GM12878 (cell line): ENCODE data around the gene SCCPDH.

Source experiments
- CBX5 ChIP-seq: sonication (generic); IDR thresholded peaks from 2 replicates; pipeline ENCODE4 v1.6.1; 2016; ENCODE audit warnings: low read depth, moderate library complexity, mild to moderate bottlenecking, inconsistent platforms
- CEBPB ChIP-seq, 2 experiments: fragments of 150-350 bp in 1 of 2; IDR thresholded peaks; 2 replicates each; pipeline ENCODE4 v1.6.1; 2012 to 2014; ENCODE audit warnings: low read depth in 2 of 2, low read length in 2 of 2, borderline replicate concordance in 1 of 2, inconsistent platforms in 1 of 2
- CHD4 ChIP-seq: fragments of 200-600 bp; sonication (generic); IDR thresholded peaks from 2 replicates; pipeline ENCODE4 v1.6.1; 2016; ENCODE audit warnings: mild to moderate bottlenecking
- DPF2 ChIP-seq: fragments of 450-650 bp; IDR thresholded peaks from 2 replicates; pipeline ENCODE4 v1.6.1; 2017; ENCODE audit warnings: mild to moderate bottlenecking
- ESRRA ChIP-seq: IDR thresholded peaks from 2 replicates; pipeline ENCODE4 v1.6.1; 2012; ENCODE audit warnings: mild to moderate bottlenecking, low read length, improper control_type of control experiment
- ETV6 ChIP-seq, 2 experiments: fragments of 450-650 bp in 1 of 2; IDR thresholded peaks in 1 of 2; conservative IDR thresholded peaks in 1 of 2; 2 replicates each; pipeline ENCODE4 v1.6.1; 2014; ENCODE audit warnings: antibody characterized with exemption in 1 of 2, borderline replicate concordance in 1 of 2, low read depth in 1 of 2, mild to moderate bottlenecking in 1 of 2, moderate library complexity in 1 of 2
- EZH2 ChIP-seq: IDR thresholded peaks from 2 replicates; pipeline ENCODE4 v1.6.1; 2012; ENCODE audit warnings: low read depth, mild to moderate bottlenecking, control low read depth, inconsistent platforms, low read length, borderline replicate concordance; ENCODE audit not compliant: control insufficient read depth
- POLR2AphosphoS5 ChIP-seq: IDR thresholded peaks from 2 replicates; pipeline ENCODE4 v1.6.1; 2011; ENCODE audit warnings: mild to moderate bottlenecking, low read length, inconsistent platforms
- SMAD1 ChIP-seq: fragments of 450-650 bp; IDR thresholded peaks from 2 replicates; pipeline ENCODE4 v1.6.1; 2018; ENCODE audit warnings: mild to moderate bottlenecking, low read depth; ENCODE audit not compliant: partially characterized antibody
- TCF7 ChIP-seq: IDR thresholded peaks from 2 replicates; pipeline ENCODE4 v1.6.1; 2014; ENCODE audit warnings: antibody characterized with exemption, borderline replicate concordance
- ZNF207 ChIP-seq: fragments of 450-650 bp; IDR thresholded peaks from 2 replicates; pipeline ENCODE4 v1.6.1; 2014; ENCODE audit warnings: antibody characterized with exemption, mild to moderate bottlenecking, borderline replicate concordance
- TF ChIP-seq, protein P1 (sequence below), 3 experiments: IDR thresholded peaks in 2 of 3; conservative IDR thresholded peaks in 1 of 3; 2 replicates each; pipeline ENCODE4 v1.5.1; 2011; ENCODE audit warnings: low read depth in 3 of 3, low read length in 3 of 3, mild to moderate bottlenecking in 3 of 3, control low read depth in 2 of 3, moderate library complexity in 2 of 3, inconsistent platforms in 1 of 3, mixed read lengths in 1 of 3; ENCODE audit not compliant: control insufficient read depth in 2 of 3, insufficient read depth in 1 of 3; ENCODE audit errors: extremely low read depth in 1 of 3
- TF ChIP-seq, protein P2 (sequence below): IDR thresholded peaks from 2 replicates; pipeline ENCODE4 v1.6.1; 2011; ENCODE audit warnings: mild to moderate bottlenecking, low read depth, low read length, moderate library complexity; ENCODE audit not compliant: insufficient replicate concordance

DNA sequence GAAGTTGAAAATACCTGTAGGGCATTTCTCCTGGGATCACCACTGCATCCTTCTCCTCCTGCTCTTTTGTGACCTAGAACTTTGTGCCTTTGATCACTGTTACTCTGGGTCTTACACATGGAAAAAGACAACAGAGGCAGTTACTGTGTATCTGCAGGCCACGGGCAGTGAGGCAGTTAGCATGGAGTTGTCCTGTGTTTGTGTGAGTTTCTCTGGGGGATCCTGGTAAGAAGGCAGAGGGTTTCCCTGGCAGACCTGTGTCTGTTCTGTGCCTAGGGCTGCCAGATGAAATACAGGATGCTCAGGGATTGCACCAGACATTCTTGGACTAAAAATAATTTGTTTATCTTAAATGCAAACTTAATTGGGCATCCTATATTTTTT, 44.4 kb upstream of the SCCPDH start:
- TF ChIP-seq ESRRA = no peak
- TF ChIP-seq, protein P1, sequence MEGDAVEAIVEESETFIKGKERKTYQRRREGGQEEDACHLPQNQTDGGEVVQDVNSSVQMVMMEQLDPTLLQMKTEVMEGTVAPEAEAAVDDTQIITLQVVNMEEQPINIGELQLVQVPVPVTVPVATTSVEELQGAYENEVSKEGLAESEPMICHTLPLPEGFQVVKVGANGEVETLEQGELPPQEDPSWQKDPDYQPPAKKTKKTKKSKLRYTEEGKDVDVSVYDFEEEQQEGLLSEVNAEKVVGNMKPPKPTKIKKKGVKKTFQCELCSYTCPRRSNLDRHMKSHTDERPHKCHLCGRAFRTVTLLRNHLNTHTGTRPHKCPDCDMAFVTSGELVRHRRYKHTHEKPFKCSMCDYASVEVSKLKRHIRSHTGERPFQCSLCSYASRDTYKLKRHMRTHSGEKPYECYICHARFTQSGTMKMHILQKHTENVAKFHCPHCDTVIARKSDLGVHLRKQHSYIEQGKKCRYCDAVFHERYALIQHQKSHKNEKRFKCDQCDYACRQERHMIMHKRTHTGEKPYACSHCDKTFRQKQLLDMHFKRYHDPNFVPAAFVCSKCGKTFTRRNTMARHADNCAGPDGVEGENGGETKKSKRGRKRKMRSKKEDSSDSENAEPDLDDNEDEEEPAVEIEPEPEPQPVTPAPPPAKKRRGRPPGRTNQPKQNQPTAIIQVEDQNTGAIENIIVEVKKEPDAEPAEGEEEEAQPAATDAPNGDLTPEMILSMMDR (IDR thresholded peaks at IDR 0.05 in 2 of 3, conservative IDR thresholded peaks at IDR 0.05 in 1 of 3; ENCODE audit: control insufficient read depth in 2 of 3, extremely low read depth in 1 of 3, insufficient read depth in 1 of 3, low read depth in 3 of 3, low read length in 3 of 3) = no peak
- no peak for TF ChIP-seq DPF2
- no peak for TF ChIP-seq ZNF207
- no peak for TF ChIP-seq CBX5
- no peak for TF ChIP-seq TCF7
- TF ChIP-seq CEBPB (IDR thresholded peaks at IDR 0.05; ENCODE audit: borderline replicate concordance in 1 of 2, low read depth in 2 of 2, low read length in 2 of 2) = no peak
- no peak for TF ChIP-seq ETV6 (conservative IDR thresholded peaks at IDR 0.05 in 1 of 2, IDR thresholded peaks at IDR 0.05 in 1 of 2; ENCODE audit: borderline replicate concordance in 1 of 2, low read depth in 1 of 2)
- TF ChIP-seq EZH2 = no peak
- TF ChIP-seq POLR2AphosphoS5 = no peak
- TF ChIP-seq SMAD1 = no peak
- TF ChIP-seq, protein P2, sequence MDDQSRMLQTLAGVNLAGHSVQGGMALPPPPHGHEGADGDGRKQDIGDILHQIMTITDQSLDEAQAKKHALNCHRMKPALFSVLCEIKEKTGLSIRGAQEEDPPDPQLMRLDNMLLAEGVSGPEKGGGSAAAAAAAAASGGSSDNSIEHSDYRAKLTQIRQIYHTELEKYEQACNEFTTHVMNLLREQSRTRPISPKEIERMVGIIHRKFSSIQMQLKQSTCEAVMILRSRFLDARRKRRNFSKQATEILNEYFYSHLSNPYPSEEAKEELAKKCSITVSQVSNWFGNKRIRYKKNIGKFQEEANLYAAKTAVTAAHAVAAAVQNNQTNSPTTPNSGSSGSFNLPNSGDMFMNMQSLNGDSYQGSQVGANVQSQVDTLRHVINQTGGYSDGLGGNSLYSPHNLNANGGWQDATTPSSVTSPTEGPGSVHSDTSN = no peak
- no peak for TF ChIP-seq CHD4
